NK-92 treated with Interleukin-12 subunit alpha and Interleukin-12 subunit beta, amount 100 ng/mL, for 24 hours (cell line): ENCODE results near the gene SYVN1.

Source experiments
- DNase-seq: peaks from one replicate; lab custom pipeline; 2025; lab: John Stamatoyannopoulos, UW

The SYVN1 gene

DNA sequence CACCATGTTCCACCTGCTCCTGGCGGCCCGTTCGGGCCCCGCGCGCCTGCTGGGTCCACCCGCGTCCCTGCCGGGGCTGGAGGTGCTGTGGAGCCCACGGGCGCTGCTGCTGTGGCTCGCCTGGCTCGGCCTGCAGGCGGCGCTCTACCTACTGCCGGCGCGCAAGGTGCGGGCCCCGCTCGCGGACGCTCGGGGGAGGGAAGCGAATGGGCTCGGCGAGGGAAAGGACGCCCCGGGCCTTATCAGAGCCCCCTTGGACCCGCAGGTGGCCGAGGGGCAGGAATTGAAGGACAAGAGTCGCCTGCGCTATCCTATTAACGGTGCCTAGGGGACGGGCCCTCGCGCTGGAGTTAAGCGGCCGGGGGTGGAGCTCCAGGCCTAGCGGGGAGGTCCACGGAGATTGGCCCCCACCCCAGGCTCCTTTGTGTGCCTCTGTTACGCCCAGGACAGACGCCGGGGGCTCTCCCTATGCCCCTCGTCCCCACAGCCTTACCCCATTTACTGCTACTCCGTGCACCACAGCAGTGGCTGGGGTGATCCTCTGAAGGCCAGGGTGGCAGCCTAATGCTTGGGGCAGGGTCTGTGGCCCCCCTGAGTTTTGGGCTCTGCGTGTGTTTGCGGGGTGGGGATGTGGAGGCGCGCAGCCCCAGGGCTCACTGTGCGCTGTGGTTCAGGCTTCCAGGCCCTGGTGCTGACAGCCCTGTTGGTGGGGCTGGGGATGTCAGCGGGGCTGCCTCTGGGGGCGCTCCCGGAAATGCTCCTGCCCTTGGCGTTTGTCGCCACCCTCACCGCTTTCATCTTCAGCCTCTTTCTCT lies 21.6 kb downstream of the SYVN1 start:
- no peak for DNase-seq

DNA sequence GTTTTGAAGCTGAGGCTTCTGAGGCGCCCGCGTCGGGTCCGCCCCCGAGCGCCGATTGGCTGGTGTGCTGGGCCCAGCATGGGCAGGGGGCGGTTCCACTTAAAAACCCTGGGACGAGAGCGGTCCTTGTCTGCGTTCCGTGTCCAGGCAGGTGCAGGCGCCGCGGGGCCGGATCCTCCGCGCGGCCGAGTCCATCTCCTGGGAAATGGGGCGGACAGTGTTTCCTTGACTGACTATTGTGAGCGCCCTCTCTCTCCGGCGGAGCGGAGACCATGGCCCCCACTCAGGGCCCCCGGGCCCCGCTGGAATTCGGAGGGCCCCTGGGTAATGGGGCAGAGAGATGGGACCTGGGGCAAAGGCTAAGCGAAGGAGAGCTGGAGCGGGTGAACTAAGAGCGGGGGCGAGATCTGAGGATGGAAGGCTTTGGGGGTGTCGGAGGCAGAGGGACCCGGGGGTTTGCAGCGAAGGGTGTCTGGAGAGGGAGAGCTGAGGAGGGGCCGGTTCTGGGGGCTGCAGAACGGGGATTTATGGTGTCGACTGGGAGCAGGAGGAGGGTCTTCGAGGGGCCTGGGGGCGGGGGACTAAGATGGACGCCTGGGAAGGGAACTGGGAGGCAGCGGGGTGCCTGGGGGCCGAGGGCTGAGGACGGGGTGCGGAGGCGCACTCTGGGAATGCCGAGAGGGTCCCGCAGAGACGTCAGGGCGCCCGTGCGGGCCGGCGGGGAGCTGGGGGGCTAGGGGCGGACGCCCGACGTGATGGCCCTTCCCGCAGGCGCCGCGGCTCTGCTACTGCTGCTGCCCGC lies 22.4 kb downstream of the SYVN1 start, which contains the start of gene TM7SF2:
TM7SF2 (plus strand) TSS at position 129 of the 802 bp plus-strand sequence; CDS start at position 273, 144 bp downstream.
- DNase-seq = peak; percentile 80

GRCh38 chr11:65111159-65111743 lies 23.1 kb downstream of the SYVN1 start:
- DNase-seq = no peak

DNA sequence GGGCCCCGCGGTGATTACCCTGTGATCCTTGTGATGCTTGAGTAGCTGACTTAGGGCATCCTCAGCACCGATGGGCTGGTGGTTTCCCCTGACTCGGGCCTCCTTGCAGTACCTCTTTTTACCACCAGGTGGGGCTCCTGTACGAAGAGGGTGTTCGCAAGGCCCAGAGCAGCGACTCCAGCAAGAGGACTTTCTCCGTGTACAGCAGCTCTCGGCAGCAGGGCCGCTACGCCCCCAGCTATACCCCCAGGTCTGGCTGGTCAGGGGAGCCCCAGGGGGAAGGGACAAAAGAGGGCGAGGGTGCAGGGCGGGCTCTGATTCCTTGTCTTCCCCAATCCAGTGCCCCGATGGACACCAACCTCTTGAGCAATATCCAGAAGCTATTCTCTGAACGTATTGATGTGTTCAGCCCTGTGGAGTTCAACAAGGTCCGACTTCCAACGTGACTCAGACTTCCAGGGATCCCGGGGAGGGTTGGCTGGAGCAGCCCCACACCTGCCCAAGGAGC lies 23.9 kb downstream of the SYVN1 start:
- DNase-seq = peak; percentile 72

DNA sequence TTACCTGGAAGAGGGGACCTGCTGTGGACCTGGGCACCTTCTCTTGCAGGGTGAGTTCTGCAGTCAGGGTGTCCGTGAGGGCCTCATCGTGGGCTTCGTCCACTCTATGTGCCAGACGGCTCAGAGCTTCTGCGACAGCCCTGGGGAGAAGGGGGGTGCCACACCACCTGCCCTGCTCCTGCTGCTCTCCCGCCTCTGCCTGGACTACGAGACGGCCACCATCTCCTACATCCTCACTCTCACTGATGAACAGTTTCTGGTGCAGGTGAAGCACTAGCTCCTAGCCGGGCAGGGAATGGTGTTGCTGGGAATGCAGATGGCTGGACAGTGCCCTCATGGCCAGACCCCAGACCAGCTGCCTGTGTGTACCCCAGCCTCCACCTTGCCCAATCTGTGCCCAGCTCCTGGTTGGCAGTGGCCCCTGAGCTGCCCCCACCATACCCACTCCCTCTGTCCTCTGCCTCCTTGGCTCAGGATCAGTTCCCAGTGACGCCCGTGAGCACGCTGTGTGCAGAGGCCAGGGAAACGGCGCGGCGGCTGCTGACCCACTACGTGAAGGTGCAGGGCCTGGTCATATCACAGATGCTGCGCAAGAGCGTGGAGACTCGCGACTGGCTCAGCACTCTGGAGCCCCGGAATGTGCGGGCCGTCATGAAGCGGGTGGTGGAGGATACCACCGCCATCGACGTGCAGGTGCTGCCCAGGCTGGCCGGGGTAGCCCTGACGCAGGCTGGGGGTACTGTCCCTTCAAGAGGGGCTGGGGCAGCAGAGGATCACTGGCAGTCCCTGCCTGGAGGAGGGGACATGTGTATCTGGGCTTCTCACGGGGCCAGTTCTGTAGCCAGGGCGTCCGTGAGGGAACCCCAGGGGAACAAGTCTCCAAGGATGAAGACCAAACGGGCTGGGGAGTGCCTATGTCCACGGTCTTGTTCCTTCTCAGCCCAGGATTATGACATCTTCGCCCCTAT lies 24.8 kb downstream of the SYVN1 start:
- no peak for DNase-seq

- no peak for DNase-seq
Observed at GRCh38 chr11:65108469-65109123, 25.7 kb downstream of the SYVN1 start.

- no peak for DNase-seq
Observed at GRCh38 chr11:65107751-65108468, 26.4 kb downstream of the SYVN1 start.

DNA sequence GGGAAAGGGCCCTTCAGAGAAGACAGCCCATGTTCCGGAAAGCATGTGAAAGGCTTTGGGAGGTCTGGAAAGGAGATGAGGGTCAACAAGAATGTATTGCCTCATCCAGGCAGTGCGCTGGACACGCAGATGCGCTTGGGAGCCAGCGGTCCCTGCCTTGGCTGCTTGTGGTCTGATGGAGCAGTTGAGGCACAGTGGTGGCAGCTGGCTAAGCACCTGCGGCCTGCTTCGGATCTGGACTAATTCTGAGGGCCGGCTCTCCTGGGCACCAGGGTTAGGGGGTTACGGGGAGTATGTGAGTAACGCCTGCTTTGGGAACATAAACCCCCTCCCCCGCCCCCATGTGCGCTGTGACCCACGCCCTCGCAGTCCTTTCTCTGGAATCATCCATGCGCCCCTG lies 27.2 kb downstream of the SYVN1 start:
- no peak for DNase-seq

- DNase-seq = no peak
Observed at GRCh38 chr11:65104628-65105027, 29.7 kb downstream of the SYVN1 start.

DNA sequence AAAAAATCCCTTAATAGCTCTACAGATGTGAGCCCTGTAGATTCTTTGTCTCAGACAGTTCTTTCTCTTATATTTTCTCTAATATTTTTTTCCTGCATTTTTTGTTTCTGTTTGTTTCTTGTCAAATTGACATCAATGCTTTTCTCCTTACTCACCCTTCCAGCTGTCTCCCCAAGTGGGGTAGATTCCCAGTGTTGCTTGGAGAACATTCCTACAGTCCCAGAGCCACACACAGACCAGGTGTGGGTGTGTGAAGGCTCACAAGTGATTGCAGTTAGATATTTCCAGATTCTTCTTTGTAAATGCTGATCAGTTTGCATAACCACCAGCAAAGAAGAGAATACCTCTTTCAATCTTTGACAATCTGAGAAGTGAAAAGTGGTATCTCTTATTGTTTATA lies 30.8 kb downstream of the SYVN1 start:
- DNase-seq = no peak

GRCh38 chr11:65102142-65103095 lies 31.9 kb downstream of the SYVN1 start:
- DNase-seq = no peak

- DNase-seq = no peak
Observed at GRCh38 chr11:65100674-65101350, 33.5 kb downstream of the SYVN1 start.

- DNase-seq = no peak
Observed at GRCh38 chr11:65096926-65097325, 37.4 kb downstream of the SYVN1 start.

- peak; percentile 81 for DNase-seq
Observed at GRCh38 chr11:65095974-65096806, 38.1 kb downstream of the SYVN1 start, which contains the start of gene VPS51. Gene VPS51, plus strand, starts transcription at chr11:65096214. Its CDS starts 37 bp downstream, at chr11:65096251.

DNA sequence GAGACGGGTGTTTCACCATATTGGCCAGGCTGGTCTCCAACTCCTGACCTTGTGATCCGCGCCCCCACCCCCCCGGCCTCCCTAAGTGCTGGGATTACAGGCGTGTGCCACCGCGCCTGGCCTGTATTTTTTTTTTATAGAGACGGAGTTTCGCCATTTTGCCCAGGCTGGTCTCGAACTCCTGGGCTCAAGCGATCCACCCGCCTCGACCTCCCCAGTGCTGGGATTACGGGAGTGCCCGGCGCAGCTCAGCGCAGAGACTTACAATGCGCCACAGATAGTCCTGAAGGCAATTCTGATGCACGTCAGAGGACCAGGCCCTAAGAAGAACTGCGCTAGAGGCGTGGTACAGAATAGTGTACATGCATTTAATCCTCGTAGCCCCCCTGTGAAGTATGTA lies 38.9 kb downstream of the SYVN1 start:
- DNase-seq = no peak

GRCh38 chr11:65090628-65091027 lies 43.7 kb downstream of the SYVN1 start:
- no peak for DNase-seq

- no peak for DNase-seq
Observed at GRCh38 chr11:65089621-65090020, 44.7 kb downstream of the SYVN1 start.
